ENCODE measurements around the gene TMEM108.

DNA sequence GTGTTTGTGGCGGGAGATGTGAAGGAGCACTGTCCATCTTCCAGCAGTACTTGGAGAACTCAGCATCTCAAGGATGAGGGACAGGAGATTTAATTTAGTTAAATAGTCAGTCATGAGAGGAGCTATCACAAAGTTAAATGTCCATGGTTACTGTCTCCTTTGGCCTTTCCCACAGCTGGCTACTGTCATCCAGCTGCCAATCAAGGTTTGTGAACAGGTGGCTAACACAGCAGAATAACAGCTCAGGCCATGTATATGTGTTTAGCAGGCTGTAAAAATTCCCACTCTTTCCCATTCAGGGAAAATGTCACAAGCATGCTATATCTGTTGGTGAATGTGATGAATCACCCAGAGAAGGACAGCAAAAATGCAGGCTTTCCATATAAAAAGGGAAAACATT, 120.5 kb downstream of the TMEM108 start:
- TF ChIP-seq, protein P1, sequence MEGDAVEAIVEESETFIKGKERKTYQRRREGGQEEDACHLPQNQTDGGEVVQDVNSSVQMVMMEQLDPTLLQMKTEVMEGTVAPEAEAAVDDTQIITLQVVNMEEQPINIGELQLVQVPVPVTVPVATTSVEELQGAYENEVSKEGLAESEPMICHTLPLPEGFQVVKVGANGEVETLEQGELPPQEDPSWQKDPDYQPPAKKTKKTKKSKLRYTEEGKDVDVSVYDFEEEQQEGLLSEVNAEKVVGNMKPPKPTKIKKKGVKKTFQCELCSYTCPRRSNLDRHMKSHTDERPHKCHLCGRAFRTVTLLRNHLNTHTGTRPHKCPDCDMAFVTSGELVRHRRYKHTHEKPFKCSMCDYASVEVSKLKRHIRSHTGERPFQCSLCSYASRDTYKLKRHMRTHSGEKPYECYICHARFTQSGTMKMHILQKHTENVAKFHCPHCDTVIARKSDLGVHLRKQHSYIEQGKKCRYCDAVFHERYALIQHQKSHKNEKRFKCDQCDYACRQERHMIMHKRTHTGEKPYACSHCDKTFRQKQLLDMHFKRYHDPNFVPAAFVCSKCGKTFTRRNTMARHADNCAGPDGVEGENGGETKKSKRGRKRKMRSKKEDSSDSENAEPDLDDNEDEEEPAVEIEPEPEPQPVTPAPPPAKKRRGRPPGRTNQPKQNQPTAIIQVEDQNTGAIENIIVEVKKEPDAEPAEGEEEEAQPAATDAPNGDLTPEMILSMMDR (IDR thresholded peaks at IDR 0.05) = no peak
- TF ChIP-seq POLR2A (IDR thresholded peaks at IDR 0.05) (no peak), EP300 (IDR thresholded peaks at IDR 0.05) (no peak), POLR2AphosphoS5 (IDR thresholded peaks at IDR 0.05) (no peak)

Measured in suprapubic skin (tissue), 4 donors.